ENCODE data around the gene GHRHR.

Gene GHRHR

DNA sequence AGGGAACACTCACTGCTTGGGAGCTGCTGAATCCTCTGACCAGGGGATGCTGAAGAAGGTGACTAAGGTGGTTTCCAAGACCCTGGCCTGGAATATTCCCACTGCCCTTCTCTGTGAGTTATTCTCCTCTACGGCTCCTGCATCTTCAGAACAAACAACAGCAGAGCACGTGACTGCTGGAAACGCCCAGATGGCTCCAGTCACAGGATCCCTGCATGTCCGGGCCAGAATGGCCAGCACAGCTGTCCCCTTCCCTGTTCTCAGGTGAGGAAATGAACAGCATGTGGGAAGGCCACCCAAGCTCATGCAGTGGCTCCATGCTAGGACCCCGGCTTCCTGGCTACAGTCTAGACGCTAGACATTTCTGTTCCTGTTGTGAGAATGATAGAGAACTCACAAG, 43.1 kb downstream of the GHRHR start:
- H3K9ac ChIP-seq (ENCODE audit: low read length): no peak overlapping the region
- H3F3A ChIP-seq (ENCODE audit: insufficient read depth, low read length): no peaks in the 10 kb centered on the region
- no peak overlapping the region for H2AFZ ChIP-seq (ENCODE audit: low read length)
- no peak overlapping the region for H3K27ac ChIP-seq (ENCODE audit: low read depth, low read length, poor library complexity, severe bottlenecking)
- H3K9me3 ChIP-seq (ENCODE audit: low read length): no peaks in the 10 kb centered on the region
- no peaks in the 10 kb centered on the region for H3K36me3 ChIP-seq (ENCODE audit: insufficient read depth, low read length)
- no peaks in the 10 kb centered on the region for H3K27me3 ChIP-seq (ENCODE audit: insufficient read depth, low read length)
- H3K79me2 ChIP-seq (ENCODE audit: insufficient read depth, low read length): no peaks in the 10 kb centered on the region
- no peaks in the 10 kb centered on the region for H4K20me1 ChIP-seq (ENCODE audit: insufficient read depth, low read length)
- H3K4me2 ChIP-seq (ENCODE audit: low read length): no peak overlapping the region
- H3K4me1 ChIP-seq (ENCODE audit: insufficient read depth, low read length, severe bottlenecking): no peaks in the 10 kb centered on the region
- no peak for TF ChIP-seq EZH2 (IDR thresholded peaks at IDR 0.05; ENCODE audit: borderline replicate concordance, low read length)
- TF ChIP-seq, protein P1, sequence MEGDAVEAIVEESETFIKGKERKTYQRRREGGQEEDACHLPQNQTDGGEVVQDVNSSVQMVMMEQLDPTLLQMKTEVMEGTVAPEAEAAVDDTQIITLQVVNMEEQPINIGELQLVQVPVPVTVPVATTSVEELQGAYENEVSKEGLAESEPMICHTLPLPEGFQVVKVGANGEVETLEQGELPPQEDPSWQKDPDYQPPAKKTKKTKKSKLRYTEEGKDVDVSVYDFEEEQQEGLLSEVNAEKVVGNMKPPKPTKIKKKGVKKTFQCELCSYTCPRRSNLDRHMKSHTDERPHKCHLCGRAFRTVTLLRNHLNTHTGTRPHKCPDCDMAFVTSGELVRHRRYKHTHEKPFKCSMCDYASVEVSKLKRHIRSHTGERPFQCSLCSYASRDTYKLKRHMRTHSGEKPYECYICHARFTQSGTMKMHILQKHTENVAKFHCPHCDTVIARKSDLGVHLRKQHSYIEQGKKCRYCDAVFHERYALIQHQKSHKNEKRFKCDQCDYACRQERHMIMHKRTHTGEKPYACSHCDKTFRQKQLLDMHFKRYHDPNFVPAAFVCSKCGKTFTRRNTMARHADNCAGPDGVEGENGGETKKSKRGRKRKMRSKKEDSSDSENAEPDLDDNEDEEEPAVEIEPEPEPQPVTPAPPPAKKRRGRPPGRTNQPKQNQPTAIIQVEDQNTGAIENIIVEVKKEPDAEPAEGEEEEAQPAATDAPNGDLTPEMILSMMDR (IDR thresholded peaks at IDR 0.05; ENCODE audit: low read length): no peak
- no peak overlapping the region for H3K4me3 ChIP-seq (ENCODE audit: low read depth, low read length, poor library complexity, severe bottlenecking)
- no peaks in the 10 kb centered on the region for H3K9me2 ChIP-seq (ENCODE audit: low read depth, low read length)

DNA sequence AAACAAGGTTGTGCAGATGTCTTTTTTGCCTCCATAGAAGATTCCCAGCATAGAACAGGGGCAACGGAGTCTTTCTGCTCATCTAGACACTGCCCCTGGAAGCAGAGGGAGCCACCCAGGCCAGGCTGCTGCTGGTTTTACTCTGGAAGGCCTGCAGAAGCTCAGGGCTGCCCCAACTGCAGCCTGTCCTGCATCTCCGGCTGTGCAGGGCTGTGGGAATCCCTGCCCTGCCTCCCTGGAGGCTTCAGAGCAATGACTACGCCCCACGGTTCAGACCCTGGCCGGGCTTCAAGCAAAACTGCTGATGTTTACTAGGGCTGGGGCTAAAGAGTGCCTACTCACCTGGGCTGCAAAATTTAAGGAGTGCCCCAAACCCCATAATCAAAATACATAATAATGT, 43.9 kb downstream of the GHRHR start:
- no peak overlapping the region for H3K27ac ChIP-seq (ENCODE audit: low read depth, low read length, poor library complexity, severe bottlenecking)
- TF ChIP-seq, protein P1 (IDR thresholded peaks at IDR 0.05; ENCODE audit: low read length): no peak
- TF ChIP-seq EZH2 (IDR thresholded peaks at IDR 0.05; ENCODE audit: borderline replicate concordance, low read length): no peak
- H3K4me3 ChIP-seq (ENCODE audit: low read depth, low read length, poor library complexity, severe bottlenecking): no peak overlapping the region

DNA sequence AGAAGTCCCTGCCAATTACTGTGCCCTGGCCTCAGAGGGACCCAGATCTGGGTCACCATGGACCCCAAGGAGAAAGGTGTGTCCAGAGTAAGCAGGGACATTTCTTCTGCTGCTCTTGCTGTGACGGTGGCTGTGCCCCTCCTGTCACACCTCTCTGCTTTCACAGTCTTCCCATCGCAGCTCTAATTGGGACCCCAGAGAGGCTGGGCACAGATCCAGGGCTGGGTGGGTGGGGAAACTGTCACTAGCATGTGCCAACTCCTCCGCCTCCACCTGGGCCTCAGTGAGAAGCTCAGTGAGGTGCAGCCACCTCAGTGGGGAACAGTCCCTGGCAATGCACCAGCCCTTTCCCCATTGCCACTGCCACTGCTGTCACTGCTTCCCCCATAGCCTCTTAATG, 51.1 kb downstream of the GHRHR start:
- no peaks in the 10 kb centered on the region for H3K4me1 ChIP-seq (ENCODE audit: insufficient read depth, low read length, severe bottlenecking)
- no peaks in the 10 kb centered on the region for H3K36me3 ChIP-seq (ENCODE audit: insufficient read depth, low read length)
- no peak overlapping the region for H3K4me3 ChIP-seq (ENCODE audit: low read depth, low read length, poor library complexity, severe bottlenecking)
- no peak for TF ChIP-seq EZH2 (IDR thresholded peaks at IDR 0.05; ENCODE audit: borderline replicate concordance, low read length)
- TF ChIP-seq, protein P1 (IDR thresholded peaks at IDR 0.05; ENCODE audit: low read length): no peak
- H3F3A ChIP-seq (ENCODE audit: insufficient read depth, low read length): no peaks in the 10 kb centered on the region
- H2AFZ ChIP-seq (ENCODE audit: low read length): no peak overlapping the region
- no peaks in the 10 kb centered on the region for H3K9me2 ChIP-seq (ENCODE audit: low read depth, low read length)
- no peak overlapping the region for H3K4me2 ChIP-seq (ENCODE audit: low read length)
- H3K9ac ChIP-seq (ENCODE audit: low read length): no peak overlapping the region
- H3K27me3 ChIP-seq (ENCODE audit: insufficient read depth, low read length): no peaks in the 10 kb centered on the region
- no peaks in the 10 kb centered on the region for H3K9me3 ChIP-seq (ENCODE audit: low read length)
- H3K27ac ChIP-seq (ENCODE audit: low read depth, low read length, poor library complexity, severe bottlenecking): no peak overlapping the region
- no peaks in the 10 kb centered on the region for H3K79me2 ChIP-seq (ENCODE audit: insufficient read depth, low read length)
- H4K20me1 ChIP-seq (ENCODE audit: insufficient read depth, low read length): no peaks in the 10 kb centered on the region

More for the DNA sequence above, 43.9 kb downstream of the GHRHR start:
- H3K27me3 ChIP-seq (ENCODE audit: insufficient read depth, low read length): no peaks in the 10 kb centered on the region
- H4K20me1 ChIP-seq (ENCODE audit: insufficient read depth, low read length): no peaks in the 10 kb centered on the region
- no peaks in the 10 kb centered on the region for H3K9me2 ChIP-seq (ENCODE audit: low read depth, low read length)
- H3K4me2 ChIP-seq (ENCODE audit: low read length): no peak overlapping the region
- H3K9ac ChIP-seq (ENCODE audit: low read length): no peak overlapping the region
- no peaks in the 10 kb centered on the region for H3K9me3 ChIP-seq (ENCODE audit: low read length)
- no peaks in the 10 kb centered on the region for H3K79me2 ChIP-seq (ENCODE audit: insufficient read depth, low read length)
- no peak overlapping the region for H2AFZ ChIP-seq (ENCODE audit: low read length)
- H3F3A ChIP-seq (ENCODE audit: insufficient read depth, low read length): no peaks in the 10 kb centered on the region
- H3K4me1 ChIP-seq (ENCODE audit: insufficient read depth, low read length, severe bottlenecking): no peaks in the 10 kb centered on the region
- no peaks in the 10 kb centered on the region for H3K36me3 ChIP-seq (ENCODE audit: insufficient read depth, low read length)
